ENCODE data around the gene PRKAR1B.
A peak's percentile ranks its signal among the peaks of the same experiment; 100 is the strongest.

PRKAR1B gene

GRCh38 chr7:524800-525199 lies 202.3 kb downstream of the PRKAR1B start:
- no peaks in the 10 kb centered on the region for H3K9me3 Mint-ChIP-seq
- ATAC-seq (no peak), DNase-seq (no peak)
- peaks cover 27% of the 10 kb centered on the region for H3K4me1 Mint-ChIP-seq
- H3K27ac Mint-ChIP-seq = no peak overlapping the region
- no peak overlapping the region for H3K4me3 Mint-ChIP-seq
- peaks cover 39% of the 10 kb centered on the region for H3K27me3 Mint-ChIP-seq

GRCh38 chr7:523347-524336 lies 203.4 kb downstream of the PRKAR1B start:
- Mint-ChIP-seq H3K27me3 (peaks cover 42% of the 10 kb centered on the region), H3K4me1 (peaks cover 27% of the 10 kb centered on the region), H3K27ac (no peak overlapping the region), H3K9me3 (no peaks in the 10 kb centered on the region), H3K4me3 (peak overlapping the region in 1 of 2 donors; percentile 33)
- ATAC-seq (no peak), DNase-seq (no peak)

- Mint-ChIP-seq H3K4me3 (peak overlapping the region in 1 of 2 donors; percentile 33), H3K27me3 (peaks cover 49% of the 10 kb centered on the region), H3K9me3 (no peaks in the 10 kb centered on the region), H3K27ac (no peak overlapping the region), H3K4me1 (peaks cover 29% of the 10 kb centered on the region)
- DNase-seq = no peak
- no peak for ATAC-seq
Measured at GRCh38 chr7:522951-523314, 204.1 kb downstream of the PRKAR1B start.

- DNase-seq = peak; percentile 33 to 57
- Mint-ChIP-seq H3K27ac (no peak overlapping the region), H3K27me3 (peaks cover 54% of the 10 kb centered on the region), H3K4me1 (peaks cover 34% of the 10 kb centered on the region), H3K4me3 (peak overlapping the region; percentile 62 to 73), H3K9me3 (no peaks in the 10 kb centered on the region)
- peak; percentile 59 for ATAC-seq
Measured at GRCh38 chr7:522071-522950, 204.8 kb downstream of the PRKAR1B start.

- H3K27ac Mint-ChIP-seq = no peak overlapping the region
- H3K4me1 Mint-ChIP-seq = peaks cover 34% of the 10 kb centered on the region
- ATAC-seq = no peak
- H3K4me3 Mint-ChIP-seq = peak overlapping the region; percentile 6 to 73
- peak in 1 of 2 donors; percentile 28 for DNase-seq
- H3K27me3 Mint-ChIP-seq = peaks cover 56% of the 10 kb centered on the region
- no peaks in the 10 kb centered on the region for H3K9me3 Mint-ChIP-seq
Measured at GRCh38 chr7:521221-522070, 205.6 kb downstream of the PRKAR1B start.

- DNase-seq (peak in 1 of 2 donors; percentile 29), ATAC-seq (no peak)
- H3K27ac Mint-ChIP-seq = no peak overlapping the region
- peaks cover 65% of the 10 kb centered on the region for H3K27me3 Mint-ChIP-seq
- peaks cover 34% of the 10 kb centered on the region for H3K4me1 Mint-ChIP-seq
- no peaks in the 10 kb centered on the region for H3K9me3 Mint-ChIP-seq
- peak overlapping the region; percentile 6 to 72 for H3K4me3 Mint-ChIP-seq
Measured at GRCh38 chr7:520503-521161, 206.4 kb downstream of the PRKAR1B start.

- H3K4me3 Mint-ChIP-seq = peak within 1 kb of the TSS; percentile 83 to 90
- peaks cover 72% of the 10 kb centered on the region for H3K27me3 Mint-ChIP-seq
- DNase-seq (peak; percentile 45 to 52), ATAC-seq (peak; percentile 34)
- H3K4me1 Mint-ChIP-seq = peaks cover 43% of the 10 kb centered on the region
- no peak within 1 kb of the TSS for H3K27ac Mint-ChIP-seq
- H3K9me3 Mint-ChIP-seq = no peaks in the 10 kb centered on the region
Measured at GRCh38 chr7:519484-520390, 207.3 kb downstream of the PRKAR1B start, which contains the start of gene PDGFA. Gene PDGFA (minus strand): TSS chr7:519846. CDS start chr7:519001, 845 bp downstream.

- peak; percentile 49 to 54 for DNase-seq
- Mint-ChIP-seq H3K9me3 (no peaks in the 10 kb centered on the region), H3K4me3 (peak overlapping the region; percentile 83 to 90), H3K4me1 (peaks cover 47% of the 10 kb centered on the region), H3K27ac (no peak overlapping the region), H3K27me3 (peaks cover 64% of the 10 kb centered on the region)
- peak; percentile 35 for ATAC-seq
Measured at GRCh38 chr7:518630-519483, 208.2 kb downstream of the PRKAR1B start.

- H3K27ac Mint-ChIP-seq = peak overlapping the region in 1 of 2 donors; percentile 48
- H3K9me3 Mint-ChIP-seq = no peaks in the 10 kb centered on the region
- ATAC-seq = no peak
- peaks cover 46% of the 10 kb centered on the region for H3K4me1 Mint-ChIP-seq
- H3K27me3 Mint-ChIP-seq = peaks cover 56% of the 10 kb centered on the region
- peak overlapping the region; percentile 83 to 90 for H3K4me3 Mint-ChIP-seq
- DNase-seq = no peak
Measured at GRCh38 chr7:517774-518629, 209.1 kb downstream of the PRKAR1B start.

- peak in 1 of 2 donors; percentile 26 for DNase-seq
- Mint-ChIP-seq H3K9me3 (no peaks in the 10 kb centered on the region), H3K27ac (no peak overlapping the region)
Measured at GRCh38 chr7:516606-517456, 210.2 kb downstream of the PRKAR1B start.

GRCh38 chr7:516216-516605 lies 210.9 kb downstream of the PRKAR1B start:
- no peak overlapping the region for H3K4me3 Mint-ChIP-seq
- peaks cover 42% of the 10 kb centered on the region for H3K27me3 Mint-ChIP-seq
- peaks cover 32% of the 10 kb centered on the region for H3K4me1 Mint-ChIP-seq
- no peak for DNase-seq
- no peak for ATAC-seq
- H3K9me3 Mint-ChIP-seq = no peaks in the 10 kb centered on the region
- no peak overlapping the region for H3K27ac Mint-ChIP-seq

More at GRCh38 chr7:516606-517456, 210.2 kb downstream of the PRKAR1B start:
- Mint-ChIP-seq H3K4me1 (peaks cover 38% of the 10 kb centered on the region), H3K4me3 (peak overlapping the region; percentile 32 to 55), H3K27me3 (peaks cover 48% of the 10 kb centered on the region)
- no peak for ATAC-seq

Measured in stimulated activated naive CD8-positive, alpha-beta T cell treated with anti-CD3 and anti-CD28 coated beads, Interleukin-15, amount 100 ng/mL, for 72 hours (primary cell).